H54 (cell line): ENCODE measurements around the gene VPREB1.

Experiments used
- DNase-seq: peaks from one replicate; pipeline ENCODE4 v3.0.0; 2011; ENCODE audit warnings: low spot score, mixed read lengths; ENCODE audit not compliant: insufficient read length
- FAIRE-seq: peaks from 3 replicates; lab custom pipeline; 2011; peaks lifted over from hg19 to GRCh38; lab: Jason Lieb, UNC
- POLR2A ChIP-seq: IDR thresholded peaks from 2 replicates; pipeline ENCODE4 v1.6.1; 2011; ENCODE audit warnings: low read depth, mild to moderate bottlenecking, low read length

The VPREB1 gene

GRCh38 chr22:22244316-22245250, at the start of gene VPREB1:
VPREB1 (plus strand) TSS chr22:22244786; CDS start chr22:22244814, 28 bp downstream.
- TF ChIP-seq POLR2A = no peak
- FAIRE-seq (no peak), DNase-seq (no peak)

- no peak for DNase-seq
- TF ChIP-seq POLR2A = no peak
- no peak for FAIRE-seq
Measured at GRCh38 chr22:22194931-22195264, 49.7 kb upstream of the VPREB1 start.

- peak; percentile 48 for DNase-seq
- no peak for TF ChIP-seq POLR2A
- no peak for FAIRE-seq
Measured at GRCh38 chr22:22195265-22196017, 49.1 kb upstream of the VPREB1 start.

- no peak for FAIRE-seq
- TF ChIP-seq POLR2A = no peak
- no peak for DNase-seq
Measured at GRCh38 chr22:22196018-22196533, 48.5 kb upstream of the VPREB1 start.

- FAIRE-seq = no peak
- TF ChIP-seq POLR2A = no peak
- no peak for DNase-seq
Measured at GRCh38 chr22:22196833-22197477, 47.6 kb upstream of the VPREB1 start.

- TF ChIP-seq POLR2A = no peak
- no peak for FAIRE-seq
- DNase-seq = no peak
Measured at GRCh38 chr22:22197993-22198402, 46.6 kb upstream of the VPREB1 start.

GRCh38 chr22:22198751-22199150, 45.8 kb upstream of the VPREB1 start:
- TF ChIP-seq POLR2A = no peak
- DNase-seq = no peak
- FAIRE-seq = no peak

- no peak for TF ChIP-seq POLR2A
Measured at GRCh38 chr22:22199634-22200033, 45.0 kb upstream of the VPREB1 start.

GRCh38 chr22:22200569-22201184, 43.9 kb upstream of the VPREB1 start:
- FAIRE-seq (no peak), DNase-seq (no peak)
- no peak for TF ChIP-seq POLR2A

More at GRCh38 chr22:22199634-22200033, 45.0 kb upstream of the VPREB1 start:
- FAIRE-seq (no peak), DNase-seq (no peak)

- DNase-seq = peak; percentile 17
- FAIRE-seq = no peak
- no peak for TF ChIP-seq POLR2A
Measured at GRCh38 chr22:22201185-22201929, 43.2 kb upstream of the VPREB1 start.

- no peak for DNase-seq
- FAIRE-seq = no peak
- no peak for TF ChIP-seq POLR2A
Measured at GRCh38 chr22:22201930-22202343, 42.6 kb upstream of the VPREB1 start.
